NCI-H2196 treated with DMSO at 0.1 percent for 48 hours (cell line): ENCODE measurements around the gene ASTN2.

ENCODE experiments used
- DNase-seq: peaks from one replicate; lab custom pipeline; 2025; ENCODE audit not compliant: unreplicated experiment; lab: John Stamatoyannopoulos, UW

Gene ASTN2

DNA sequence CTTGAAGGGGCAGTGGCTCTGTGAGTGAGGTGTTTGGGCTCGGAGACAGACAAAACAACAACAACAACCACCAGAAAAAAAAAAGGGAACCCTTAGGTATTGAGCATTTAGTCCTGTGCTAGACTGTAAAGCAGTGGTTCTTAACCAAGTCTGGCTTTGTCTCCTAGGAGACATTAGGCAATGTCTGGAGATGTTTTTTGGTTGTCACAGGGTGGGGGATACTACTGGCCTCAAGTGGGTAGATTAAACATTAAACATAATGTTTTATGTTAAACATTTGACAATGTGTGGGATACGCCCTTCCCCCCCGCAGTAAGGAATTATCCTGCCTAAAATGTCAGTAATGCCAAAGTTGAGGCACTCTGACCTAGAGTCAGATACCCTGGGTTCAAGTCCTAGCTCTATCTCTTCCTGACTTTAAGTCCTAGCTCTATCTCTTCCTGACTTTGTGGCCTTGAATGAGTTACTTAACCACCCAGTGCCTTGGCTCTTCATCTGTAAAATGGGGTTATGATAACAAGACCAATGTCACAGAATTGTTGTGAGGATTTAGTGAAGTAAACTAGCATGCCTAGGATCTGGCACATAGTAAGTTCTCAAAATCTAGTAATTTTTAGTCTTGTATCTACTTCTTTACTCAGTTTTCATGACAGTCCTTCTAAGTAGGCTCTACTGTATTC is 725.9 kb downstream of the ASTN2 start:
- DNase-seq, result no peak

DNA sequence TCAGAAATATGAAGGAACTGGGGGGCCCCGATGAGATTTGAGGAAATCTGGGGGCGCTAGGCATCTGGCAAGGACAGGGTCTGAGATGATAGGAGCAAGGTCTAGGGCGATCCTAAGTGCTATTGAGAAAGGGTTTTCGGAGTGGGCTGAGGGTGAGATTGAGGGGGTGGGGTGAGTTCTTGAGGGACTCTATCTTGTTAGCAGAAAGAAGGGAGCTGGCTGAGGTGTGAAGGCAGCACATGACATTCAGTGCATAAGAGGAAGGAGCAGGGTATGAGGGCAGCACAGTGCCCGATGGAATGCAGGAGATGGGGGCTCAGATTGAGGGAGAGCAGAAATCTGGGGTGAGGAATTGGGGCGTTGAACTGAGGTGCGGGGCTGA is 727.1 kb downstream of the ASTN2 start:
- no peak for DNase-seq

DNA sequence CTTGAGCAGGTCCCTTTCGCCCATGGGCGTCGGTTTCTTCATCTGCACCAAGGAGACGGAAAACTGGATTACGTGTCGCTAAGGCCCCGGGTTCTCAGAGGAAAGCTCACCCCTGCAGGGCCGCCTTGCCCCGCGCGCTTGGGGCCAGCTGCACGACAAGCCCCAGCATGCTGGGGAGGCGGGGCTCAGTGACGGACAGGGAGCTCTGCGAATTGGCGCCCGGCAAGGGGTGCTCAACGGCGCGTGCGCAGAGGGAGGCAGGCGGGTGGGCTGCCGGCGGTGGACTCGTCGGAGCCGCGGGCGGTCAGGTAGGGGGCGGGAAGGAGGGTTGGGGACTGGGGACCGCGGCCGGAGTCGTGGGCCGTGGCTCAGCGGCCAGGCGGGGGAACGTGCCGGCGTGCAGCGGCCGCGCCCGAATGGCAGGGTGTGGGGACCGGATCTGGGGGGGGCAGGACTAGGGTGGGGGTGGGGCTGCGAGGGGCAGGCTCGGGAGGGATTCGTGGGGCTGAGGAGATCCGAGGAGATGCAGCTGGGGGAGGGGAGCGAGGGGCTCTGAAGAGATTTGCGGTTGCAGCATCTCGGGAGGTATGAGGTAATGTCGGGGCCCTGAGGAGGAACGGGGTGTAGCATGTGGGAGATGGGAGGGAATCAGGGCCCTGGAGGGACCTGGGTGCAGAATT is 727.6 kb downstream of the ASTN2 start, which contains the start of gene TRIM32:
TRIM32 (plus strand) TSS at position 232 of the 680 bp plus-strand sequence. CDS start 10,438 bp downstream, outside the sequence.
- DNase-seq, result peak; percentile 71

DNA sequence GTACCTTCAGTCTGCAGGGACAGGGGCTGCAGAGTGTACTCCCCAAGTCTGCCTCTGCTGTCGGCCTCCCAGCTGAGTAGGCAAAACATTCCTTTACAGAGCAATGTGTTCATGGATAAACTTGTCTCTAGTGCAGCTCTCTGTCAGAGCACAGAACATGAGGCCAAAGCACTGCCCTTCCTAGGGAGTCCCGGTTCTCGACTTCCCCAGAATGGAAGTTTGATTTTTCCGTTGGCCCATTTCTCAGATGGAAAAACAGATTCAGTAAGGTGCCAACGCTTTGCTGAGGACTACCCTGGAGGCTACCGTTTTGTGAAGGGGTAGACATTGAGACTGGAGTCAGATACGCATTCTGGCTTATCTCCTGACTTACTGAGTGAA is 728.2 kb downstream of the ASTN2 start:
- DNase-seq, result no peak

DNA sequence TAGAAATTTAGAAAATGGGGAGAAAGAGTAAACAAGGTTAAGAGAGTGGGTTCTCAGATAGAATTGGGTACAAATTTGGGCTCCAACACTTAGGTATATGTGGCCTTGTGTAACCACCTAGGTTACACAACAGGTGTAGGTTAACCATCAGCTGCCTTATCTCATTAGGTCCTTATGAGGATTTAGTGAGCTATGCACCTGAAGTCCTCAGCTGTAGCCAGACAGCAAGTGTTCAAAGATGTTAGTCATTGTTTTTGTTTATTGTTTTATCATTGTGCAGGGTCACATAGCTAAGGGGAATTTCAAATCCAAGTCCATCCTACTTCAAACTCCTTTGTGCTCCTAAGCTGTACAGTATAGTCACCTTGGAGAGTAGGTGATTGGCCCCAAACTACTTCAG is 728.7 kb downstream of the ASTN2 start:
- DNase-seq, result no peak

DNA sequence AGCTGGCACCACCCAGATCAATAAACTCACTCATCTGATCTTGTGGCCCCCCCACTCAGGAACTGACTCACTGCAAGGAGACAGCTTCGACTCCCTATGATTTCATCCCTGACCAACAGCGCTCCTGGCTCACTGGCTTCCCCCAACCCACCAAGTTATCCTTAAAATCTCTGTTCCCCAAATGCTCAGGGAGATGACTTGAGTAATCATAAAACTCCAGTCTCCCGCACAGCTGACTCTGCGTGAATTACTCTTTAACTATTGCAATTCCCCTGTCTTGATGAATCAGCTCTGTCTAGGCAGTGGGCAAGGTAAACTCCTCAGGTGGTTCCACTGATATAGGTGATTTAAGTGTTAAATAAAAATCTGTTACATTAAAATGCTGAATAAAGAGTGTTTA is 729.7 kb downstream of the ASTN2 start:
- DNase-seq, result no peak

DNA sequence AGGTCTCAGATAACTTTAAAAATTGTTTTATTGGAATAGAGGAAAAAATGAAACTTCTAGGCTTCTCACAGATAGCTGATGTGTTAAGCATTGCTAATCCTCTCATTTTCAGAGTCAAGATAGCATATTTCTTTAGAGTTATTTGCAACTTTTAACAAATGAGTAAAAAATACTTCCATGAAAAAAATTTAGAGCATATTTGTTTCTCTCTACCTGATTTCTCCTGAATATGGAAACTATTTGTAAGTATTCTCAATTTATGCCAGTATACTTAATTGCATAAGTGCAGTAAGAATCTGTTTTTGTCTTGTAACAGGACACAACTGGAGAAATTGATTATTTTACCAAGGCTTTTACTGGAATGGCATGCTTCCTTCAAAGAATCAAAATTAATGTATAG is 731.3 kb downstream of the ASTN2 start:
- no peak for DNase-seq

DNA sequence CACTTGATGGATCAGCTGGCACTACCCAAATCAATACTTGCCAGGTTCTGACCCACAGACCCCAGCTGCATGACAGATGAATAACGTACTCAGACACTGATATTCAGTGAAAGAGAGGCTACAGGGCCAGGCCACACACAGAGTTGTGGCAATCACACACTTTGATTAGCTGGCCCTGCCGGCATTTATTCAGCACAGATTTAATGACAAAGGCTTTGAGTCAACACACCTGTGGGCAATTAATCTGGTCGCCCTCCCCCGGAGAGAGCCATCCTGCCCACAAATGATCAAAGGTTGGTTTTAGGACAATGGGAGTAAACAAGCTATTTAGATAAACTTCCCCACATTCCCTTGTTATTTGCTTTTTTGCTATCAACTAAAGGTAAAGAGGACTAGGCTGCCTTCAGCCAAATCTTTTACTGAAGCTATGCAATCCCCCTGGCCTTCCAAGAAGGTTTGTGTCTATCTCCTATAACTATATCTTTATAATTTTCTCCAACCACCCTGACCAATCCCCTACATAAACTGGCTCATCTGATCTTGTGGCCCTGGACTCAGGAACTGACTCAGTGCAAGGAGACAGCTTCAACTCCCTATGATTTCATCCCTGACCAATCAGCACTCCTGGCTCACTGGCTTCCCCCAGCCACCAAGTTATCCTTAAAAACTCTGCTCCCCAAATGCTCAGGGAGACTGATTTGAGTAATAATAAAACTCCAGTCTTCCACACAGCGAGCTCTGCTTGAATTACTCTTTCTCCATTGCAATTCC is 740.5 kb downstream of the ASTN2 start:
- DNase-seq, result no peak

DNA sequence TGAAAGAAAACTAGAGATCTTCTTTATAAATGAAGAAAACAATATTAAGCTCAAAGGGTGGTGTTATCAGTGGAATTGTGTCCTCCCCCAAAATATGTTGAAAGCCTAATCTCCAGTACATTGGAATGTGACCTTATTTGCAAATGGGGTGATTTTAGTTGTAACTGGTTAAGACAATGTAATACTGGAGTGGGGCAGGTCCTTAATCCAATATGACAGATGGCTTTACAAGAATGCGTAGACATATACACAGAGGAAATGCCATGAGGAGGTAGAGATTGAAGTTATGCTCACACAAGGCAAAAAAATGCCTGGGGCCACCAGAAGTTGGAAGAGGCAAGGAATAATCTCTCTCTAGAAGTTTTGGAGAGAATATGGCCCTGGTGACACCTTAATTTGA is 741.5 kb downstream of the ASTN2 start:
- no peak for DNase-seq

DNA sequence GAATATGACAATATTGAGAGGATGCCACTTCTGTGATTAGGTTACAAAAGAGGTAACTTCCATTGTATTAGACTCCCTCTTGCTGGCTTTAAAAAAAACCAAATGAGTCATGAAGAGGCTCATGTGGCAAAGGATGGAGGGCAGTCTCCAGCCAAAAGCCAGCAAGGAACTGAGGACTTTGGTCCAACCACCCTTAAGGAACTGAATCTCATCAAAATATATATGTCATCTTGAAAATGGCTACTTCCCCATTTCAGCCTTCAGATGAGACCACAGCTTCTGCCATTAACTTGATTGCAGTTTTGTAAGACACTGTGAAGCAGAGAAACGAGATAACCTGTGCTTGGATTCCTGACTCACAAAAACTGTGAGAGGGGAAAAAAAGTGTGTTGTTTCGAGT is 743.3 kb downstream of the ASTN2 start:
- no peak for DNase-seq

DNA sequence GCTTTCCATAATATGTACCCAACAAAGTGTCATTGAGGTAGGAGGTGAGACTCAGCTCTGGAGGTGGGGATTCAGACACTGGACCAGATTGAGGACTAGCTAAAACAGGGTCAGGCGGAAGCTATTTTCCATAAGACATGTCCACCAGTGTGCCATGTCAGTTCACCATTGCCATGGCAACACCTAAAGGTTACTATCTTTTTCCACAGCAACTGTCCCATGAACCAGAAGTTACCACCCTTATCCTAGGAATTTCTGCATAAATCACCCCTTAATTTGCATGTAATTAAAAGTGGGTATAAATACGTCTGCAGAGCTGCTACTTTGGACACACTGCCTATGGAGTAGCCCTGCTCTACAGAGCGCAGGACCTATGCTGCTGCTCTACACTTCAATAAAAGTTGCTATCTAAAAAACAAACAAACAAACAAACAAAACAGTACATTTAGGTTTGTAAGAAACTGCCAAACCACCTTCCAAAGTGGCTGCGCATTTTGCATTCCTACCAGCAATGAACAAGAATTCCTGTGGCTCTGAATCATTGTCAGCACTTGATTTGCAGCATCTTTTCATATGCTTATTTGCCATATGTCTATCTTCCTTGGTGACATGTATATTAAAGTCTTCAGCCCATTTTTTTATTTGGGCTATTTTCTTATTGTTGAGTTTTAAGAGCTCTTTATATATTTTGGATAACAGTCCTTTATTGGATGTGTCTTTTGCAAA is 745.7 kb downstream of the ASTN2 start:
- no peak for DNase-seq

DNA sequence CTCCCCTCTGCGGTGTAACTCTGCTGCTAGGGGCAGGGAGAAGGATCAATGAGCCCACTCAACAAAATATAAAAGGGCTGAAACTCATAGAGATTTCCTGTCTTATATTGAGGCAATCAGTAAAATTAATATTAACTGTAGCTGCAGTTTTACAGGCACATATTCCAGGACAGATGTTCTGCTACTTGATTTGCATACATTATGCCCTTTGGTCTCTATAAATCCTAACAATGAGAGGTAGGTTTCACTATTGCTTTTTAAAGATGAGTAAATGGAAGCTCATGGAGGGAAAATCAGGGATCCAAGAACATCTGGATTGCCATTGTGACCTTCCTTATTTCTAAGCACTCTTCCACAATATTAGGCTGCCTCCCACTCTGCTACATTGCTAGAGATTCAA is 751.3 kb downstream of the ASTN2 start:
- no peak for DNase-seq

DNA sequence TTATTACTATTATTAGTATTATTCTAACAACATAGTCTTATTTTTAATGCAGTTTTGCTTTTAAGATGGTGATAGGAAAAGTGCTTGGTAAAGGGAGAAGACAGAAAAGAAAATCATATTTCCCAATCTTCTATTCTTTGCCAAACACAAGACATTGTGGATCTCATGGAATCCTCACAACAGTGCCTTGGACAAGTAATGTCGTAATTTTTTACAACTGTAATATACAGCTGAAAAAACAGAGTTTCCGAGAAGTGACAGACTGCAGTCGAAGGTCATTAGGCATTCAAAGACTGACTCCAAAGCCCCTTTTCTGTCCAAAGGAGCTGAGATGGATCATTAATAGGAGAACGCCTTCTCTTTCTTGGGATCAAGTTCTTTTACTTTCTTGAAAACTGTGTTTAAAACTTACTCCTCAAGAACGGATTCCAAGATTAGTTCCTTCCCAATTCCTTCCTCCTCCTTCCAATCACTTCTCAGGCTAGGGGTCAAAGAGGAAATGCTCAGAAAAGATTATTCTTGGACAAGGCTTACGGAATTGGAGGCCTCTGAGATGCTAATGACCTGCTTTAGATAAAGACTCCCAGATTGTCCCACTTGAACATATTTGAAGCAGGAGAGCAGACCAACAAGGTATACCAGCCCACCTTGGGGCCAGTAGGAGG is 752.1 kb downstream of the ASTN2 start:
- DNase-seq, result no peak

DNA sequence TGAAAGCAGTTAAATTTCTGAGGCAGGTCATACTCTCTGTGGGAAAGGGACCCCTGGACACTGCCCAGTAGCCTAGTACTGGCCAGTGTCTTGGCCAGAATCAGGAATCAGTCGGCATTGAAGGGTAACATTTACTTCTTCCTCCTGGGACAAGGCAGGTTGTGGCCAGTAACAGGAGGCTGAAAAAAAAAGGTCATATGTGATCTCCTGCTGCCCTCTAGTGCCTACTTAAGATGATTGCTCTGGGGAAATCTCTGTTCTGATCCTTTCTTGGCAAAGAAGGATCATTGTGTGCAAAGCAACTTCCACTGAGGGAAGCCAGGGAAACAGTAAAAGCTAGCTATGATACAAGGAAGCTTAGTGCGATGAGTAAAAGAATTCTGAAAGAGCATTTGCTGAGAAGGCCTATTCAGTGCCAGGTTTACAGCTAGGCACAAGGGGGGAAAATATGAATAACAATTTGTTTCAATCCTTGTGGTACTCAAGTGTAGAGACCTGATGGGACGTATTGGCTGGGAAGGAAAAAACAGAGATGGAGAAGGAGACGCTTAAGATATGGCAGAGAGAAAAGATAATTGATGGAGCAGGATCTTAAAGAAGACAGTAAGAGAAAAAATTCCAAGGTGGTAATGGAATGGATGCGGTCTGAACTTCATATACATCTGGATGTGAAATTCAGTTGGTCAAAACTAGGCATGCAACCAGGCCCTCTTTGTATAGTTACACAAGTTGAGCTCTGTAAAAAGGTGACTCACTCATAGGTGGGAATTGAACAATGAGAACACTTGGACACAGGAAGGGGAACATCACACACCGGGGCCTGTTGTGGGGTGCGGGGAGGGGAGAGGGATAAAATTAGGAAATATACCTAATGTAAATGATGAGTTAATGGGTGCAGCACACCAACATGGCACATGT is 753.6 kb downstream of the ASTN2 start:
- DNase-seq, result peak; percentile 61

DNA sequence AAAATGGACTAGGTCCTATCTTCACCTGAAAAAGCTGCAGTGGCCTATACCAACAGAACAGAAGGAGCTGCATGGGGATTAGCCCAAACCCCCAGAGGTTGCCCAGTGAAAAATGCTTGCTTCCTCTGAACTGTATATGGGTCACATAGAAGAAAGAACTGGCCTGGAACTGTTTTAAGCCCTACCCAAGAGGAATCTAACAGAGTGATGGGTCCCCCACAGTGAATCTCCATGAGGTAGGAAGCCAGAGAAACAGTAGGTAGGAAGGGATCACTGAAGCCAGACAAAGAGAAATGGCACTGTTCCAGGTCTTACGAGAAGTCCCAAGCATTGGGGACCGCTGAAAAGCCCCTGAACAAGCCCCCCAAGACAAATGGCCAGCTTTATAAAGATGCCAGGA is 756.6 kb downstream of the ASTN2 start:
- DNase-seq, result no peak

DNA sequence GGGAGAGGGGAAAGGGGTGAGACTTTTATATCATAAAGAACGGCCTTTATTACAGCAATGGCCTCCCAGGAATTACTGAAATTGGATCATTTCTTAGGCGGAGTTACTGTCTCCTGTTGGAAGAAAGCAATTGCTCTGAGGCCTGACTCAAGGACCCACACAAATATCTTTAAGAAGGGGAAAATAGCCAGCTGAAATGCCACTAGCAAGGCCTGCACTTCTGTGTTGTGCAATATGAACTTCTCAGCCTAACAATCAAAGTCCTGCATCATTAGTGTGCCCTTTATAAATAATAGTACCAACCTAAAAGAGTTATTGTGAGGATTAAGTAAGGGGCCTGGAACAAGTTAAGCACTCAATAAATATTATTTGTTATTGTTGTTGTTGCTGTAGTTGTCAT is 757.9 kb downstream of the ASTN2 start:
- DNase-seq, result no peak

DNA sequence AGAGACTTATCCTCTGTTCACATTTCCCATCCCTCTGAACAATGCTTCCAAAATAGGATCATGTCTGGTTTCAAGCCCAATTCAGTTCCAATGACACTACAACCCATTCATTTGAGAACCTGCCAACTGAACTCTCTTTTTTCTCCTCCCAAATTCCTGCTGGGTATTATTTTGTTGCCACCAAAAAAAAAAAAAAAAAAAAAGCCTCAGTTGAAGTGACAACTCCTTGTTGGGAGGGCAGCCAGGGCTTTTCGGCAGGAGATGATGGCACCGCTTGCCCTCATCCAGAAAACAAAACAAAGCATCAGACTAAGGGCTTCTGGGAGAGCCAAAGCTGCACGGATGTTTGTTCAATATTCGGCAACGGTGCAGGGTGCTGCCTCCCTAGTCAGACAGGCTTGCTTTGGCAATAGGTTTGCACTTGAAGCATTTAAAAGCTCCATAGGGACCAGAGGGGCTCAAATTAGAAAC is 758.3 kb downstream of the ASTN2 start:
- no peak for DNase-seq

DNA sequence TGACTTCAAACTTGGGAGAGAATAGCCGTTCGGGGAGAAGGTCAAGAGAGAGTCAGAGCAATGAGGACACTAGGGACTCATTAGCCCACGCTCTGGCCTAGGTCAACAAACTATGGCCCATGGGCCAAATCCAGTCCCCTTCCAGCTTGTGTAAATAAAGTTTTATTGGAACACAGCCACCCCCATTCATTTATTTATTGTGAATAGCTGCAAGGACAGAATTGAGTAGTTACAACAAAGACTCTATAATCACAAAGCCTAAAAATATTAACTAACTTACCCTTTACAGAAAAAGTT is 760.9 kb downstream of the ASTN2 start:
- DNase-seq, result no peak

DNA sequence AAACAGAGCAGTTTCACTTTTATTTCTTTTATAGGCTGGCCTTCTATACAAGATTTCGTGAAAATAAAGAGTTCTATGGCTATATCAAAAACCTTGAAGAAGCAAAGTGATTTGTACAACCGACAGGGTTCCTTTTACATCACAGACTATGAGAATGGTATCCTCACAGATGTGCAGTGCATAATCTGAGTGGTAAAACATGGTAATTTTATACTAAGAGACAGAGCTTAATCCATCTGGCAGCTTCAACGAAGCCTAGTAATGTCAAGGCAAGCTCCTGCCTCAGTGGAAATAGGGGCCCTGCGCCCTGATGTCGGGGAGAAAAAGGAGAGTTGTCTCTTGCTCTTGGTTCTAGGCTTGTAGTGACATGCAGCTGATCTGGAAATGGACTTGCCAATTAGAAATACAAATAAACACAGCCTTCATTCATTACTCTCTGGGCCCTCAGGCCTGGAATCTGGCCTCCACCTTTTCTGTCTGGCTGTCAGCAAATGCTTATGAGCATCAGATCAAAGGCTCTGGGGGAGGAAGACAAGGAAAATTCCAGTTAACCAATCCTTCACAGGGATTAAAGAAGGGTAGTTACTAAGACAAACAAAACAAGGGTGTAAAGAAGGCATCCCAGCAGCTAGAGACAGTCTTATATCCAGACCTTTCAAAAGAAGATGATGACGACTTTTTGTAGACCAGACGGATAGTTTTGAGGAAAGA is 761.4 kb downstream of the ASTN2 start:
- no peak for DNase-seq

DNA sequence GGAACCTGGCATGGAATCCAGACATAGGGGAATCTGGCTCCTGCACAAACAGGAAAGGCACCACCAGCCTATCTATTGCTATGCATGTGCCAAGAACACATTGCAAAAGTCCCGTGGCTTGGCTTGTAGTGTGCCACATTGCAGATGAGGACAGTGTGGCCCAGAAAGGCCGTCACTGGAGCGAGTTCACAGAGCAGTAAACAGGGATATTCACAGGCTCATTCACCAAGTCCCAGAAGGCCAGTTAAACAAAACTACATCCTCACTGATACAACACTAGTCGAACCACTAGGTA is 767.4 kb downstream of the ASTN2 start:
- DNase-seq, result no peak
